NCI-H748 (cell line): ENCODE data around the gene KHK.

Source experiments
- DNase-seq: peaks from one replicate; lab custom pipeline; 2025; ENCODE audit not compliant: unreplicated experiment; lab: John Stamatoyannopoulos, UW

Gene KHK

DNA sequence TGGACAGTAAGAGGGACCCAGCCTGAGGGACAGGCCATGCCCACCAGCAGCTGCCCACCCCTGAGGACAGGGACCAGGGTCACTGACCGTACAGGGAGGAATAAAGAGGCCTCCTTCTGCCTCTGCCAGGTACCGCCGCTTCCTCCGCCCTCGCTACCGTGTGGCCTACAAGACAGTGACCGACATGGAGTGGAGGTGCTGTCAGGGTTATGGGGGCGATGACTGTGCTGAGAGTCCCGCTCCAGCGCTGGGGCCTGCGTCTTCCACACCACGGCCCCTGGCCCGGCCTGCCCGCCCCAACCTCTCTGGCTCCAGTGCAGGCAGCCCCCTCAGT is 6.0 kb upstream of the KHK start:
- DNase-seq, result no peak

DNA sequence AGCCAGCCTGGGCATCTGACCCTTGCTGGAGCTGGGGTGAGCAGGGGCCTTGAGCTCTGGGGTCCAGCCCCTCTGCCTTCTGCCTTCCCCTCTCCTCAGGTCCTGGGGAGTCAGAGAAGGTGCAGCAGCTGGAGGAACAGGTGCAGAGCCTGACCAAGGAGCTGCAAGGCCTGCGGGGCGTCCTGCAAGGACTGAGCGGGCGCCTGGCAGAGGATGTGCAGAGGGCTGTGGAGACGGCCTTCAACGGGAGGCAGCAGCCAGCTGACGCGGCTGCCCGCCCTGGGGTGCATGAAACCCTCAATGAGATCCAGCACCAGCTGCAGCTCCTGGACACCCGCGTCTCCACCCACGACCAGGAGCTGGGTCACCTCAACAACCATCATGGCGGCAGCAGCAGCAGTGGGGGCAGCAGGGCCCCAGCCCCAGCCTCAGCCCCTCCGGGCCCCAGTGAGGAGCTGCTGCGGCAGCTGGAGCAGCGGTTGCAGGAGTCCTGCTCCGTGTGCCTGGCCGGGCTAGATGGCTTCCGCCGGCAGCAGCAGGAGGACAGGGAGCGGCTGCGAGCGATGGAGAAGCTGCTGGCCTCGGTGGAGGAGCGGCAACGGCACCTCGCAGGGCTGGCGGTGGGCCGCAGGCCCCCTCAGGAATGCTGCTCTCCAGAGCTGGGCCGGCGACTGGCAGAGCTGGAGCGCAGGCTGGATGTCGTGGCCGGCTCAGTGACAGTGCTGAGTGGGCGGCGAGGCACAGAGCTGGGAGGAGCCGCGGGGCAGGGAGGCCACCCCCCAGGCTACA is 4.4 kb upstream of the KHK start:
- no peak for DNase-seq

DNA sequence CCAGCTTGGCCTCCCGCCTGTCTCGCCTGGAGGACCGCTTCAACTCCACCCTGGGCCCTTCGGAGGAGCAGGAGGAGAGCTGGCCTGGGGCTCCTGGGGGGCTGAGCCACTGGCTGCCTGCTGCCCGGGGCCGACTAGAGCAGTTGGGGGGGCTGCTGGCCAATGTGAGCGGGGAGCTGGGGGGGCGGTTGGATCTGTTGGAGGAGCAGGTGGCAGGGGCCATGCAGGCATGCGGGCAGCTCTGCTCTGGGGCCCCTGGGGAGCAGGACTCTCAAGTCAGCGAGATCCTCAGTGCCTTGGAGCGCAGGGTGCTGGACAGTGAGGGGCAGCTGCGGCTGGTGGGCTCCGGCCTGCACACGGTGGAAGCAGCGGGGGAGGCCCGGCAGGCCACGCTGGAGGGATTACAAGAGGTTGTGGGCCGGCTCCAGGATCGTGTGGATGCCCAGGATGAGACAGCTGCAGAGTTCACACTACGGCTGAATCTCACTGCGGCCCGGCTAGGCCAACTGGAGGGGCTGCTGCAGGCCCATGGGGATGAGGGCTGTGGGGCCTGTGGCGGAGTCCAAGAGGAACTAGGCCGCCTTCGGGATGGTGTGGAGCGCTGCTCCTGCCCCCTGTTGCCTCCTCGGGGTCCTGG is 3.7 kb upstream of the KHK start:
- DNase-seq, result no peak

- no peak for DNase-seq
These were observed 2.9 kb upstream of the KHK start for GRCh38 chr2:27083410-27084296.

- no peak for DNase-seq
These were observed 2.1 kb upstream of the KHK start for GRCh38 chr2:27084297-27085061.

DNA sequence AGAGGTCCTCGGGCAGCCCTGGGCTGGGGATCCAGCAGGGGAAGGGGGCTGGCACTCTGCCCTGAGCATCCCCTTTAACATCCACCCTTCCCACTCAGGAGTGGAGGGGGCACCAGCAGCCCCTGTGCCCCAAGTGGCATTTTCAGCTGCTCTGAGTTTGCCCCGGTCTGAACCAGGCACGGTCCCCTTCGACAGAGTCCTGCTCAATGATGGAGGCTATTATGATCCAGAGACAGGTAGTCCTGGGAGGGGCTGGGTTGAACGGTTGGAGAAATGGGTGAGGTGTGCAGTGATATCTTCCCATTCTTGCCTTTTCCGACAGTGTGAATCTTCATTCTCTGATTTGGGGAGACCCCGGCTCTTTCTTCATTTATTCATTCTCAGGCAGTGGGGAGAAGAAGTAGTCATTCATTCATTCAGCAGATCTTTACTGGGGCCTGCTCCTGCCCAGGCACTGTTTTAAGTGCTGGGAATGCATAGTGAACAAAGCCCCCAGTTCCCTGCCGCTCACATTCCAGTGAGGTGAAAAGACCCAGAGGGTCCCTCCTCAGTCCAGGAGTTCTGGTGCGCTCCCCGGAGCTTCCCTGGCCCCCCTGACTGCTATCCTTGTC is 1.4 kb upstream of the KHK start:
- no peak for DNase-seq

DNA sequence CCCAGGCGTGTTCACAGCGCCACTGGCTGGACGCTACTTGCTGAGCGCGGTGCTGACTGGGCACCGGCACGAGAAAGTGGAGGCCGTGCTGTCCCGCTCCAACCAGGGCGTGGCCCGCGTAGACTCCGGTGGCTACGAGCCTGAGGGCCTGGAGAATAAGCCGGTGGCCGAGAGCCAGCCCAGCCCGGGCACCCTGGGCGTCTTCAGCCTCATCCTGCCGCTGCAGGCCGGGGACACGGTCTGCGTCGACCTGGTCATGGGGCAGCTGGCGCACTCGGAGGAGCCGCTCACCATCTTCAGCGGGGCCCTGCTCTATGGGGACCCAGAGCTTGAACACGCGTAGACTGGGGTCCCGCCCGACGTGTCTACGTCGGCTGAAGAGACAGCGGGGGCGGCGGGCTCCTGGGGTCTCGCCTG is 891 bp upstream of the KHK start:
- peak; percentile 74 for DNase-seq

DNA sequence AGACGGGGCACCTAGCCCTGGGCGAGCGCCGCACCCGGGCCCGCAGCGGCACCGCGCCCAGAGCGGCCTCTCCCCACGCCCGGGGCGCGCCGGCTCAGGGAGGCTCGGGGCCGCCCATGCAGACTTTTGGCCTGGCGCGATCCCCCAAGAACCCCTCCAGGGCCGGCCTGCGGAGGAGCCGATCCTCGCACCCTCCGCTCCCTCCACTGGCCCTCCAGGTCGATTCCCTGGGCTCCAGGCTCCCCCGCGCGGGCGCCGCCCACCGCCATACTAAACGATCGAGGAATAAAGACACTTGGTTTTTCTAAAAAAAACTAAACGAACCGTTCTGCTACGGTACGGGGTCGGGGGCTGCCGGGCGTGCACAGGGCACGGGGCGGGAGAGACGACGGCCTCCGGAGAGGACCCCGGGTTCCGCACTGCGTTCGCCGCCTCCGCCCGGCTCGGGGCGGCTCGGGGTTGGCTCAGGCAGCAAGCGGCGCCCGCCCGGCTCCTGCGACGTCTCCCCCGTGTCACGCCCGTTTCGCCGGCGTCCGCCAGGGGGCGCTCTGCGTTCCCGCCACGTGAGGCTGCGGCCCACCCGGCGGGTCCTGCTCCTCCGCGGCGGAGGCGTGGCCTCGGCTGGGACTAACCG is 365 bp upstream of the KHK start:
- DNase-seq, result peak; percentile 93

DNA sequence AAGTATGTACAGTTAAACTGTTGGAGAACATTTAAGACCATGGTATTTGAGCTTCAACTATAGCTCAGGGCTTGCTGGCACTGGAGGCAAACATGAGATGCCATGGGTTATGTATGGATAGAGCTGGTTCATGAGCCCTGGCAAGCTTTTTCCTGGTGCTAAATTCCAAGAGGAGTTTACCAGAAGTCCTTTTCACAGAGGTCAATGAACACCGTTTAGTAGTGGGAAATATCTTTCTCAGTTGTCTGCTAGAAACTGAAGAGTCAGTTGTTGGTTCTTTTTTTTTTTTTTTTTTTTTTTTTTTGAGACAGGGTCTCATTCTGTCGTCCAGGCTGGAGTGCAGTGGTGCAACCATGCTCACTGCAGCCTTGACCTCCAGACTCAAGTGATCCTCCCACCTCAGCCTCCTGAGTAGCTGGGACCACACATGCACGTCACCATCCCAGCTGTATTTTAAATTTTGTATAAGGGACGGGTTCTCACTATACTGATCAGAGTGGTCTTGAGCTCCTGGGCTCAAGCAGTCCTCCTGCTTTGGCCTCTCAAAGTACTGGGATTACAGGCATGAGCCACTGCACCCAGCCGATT is 1.3 kb downstream of the KHK start:
- no peak for DNase-seq

GRCh38 chr2:27088634-27089033 is 2.1 kb downstream of the KHK start:
- DNase-seq, result no peak

- no peak for DNase-seq
These were observed 2.8 kb downstream of the KHK start for GRCh38 chr2:27089111-27089954.

- no peak for DNase-seq
These were observed 5.4 kb downstream of the KHK start for GRCh38 chr2:27091746-27092695.

GRCh38 chr2:27092696-27093429 is 6.3 kb downstream of the KHK start:
- no peak for DNase-seq

DNA sequence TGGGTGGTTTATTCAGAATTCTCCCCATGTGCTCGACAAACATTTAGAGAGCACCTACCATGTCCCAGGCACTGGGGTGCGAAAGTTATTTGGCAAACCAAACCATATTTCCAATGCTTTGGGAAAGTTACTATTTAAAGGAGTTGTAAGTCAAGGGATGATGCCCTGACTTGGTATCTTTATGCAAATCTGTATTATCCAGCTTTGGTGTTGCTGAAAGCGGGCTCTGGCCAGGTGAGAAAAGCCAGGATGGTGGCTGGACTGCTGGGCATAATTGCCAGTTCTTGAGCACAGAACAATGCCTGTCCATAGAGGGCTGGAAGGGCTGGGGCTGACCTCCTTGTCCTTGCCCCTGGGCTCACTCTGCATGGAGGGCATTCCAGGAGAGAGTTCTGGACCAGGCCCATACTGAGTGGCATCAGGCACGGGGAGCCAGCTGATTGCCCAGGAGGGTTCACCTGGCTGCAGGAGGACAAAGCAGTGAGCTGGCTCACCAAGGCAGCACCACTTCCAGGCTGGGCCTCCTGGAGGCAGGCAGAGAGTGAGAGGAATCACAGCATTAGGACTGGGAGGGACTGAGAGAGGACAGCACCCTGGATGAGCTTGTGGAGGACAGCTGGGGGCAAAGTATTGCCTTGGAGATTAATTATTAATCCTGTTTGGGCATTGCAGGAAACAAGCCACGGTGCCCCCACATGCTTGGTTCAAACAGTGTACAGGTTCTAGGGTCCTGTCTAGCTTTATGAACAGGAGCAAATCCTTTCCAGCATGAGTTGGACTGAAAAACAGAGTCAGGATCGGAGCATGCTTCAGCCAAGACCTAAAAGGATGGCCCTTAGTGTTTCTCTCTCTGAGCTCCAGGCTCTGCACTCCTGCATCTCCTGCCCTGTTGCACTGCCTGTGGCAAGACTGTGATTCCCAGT is 7.1 kb downstream of the KHK start:
- DNase-seq, result no peak

DNA sequence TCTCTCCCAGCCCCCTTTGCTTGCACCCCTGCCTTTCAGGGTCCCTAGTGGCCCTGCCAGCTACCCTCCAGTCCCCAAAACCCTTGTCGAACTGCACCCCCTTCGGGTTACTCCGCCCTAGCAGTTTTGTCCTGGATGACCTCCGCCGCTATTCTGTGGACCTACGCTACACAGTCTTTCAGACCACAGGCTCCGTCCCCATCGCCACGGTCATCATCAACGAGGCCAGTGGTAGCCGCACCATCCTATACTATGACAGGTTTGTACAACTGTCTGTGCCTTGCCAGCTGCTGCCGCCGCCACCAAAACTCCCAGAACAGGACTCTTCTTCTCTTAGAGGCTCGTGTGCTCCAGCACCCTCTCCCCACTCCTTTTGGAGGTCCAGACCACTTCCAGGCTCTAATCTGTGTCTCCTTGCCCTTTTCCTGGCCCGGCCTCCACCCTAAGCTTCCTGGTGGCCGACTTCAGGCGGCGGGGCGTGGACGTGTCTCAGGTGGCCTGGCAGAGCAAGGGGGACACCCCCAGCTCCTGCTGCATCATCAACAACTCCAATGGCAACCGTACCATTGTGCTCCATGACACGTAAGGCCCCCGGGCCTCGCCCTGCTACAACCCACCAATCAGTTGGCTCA is 7.9 kb downstream of the KHK start:
- DNase-seq, result no peak

DNA sequence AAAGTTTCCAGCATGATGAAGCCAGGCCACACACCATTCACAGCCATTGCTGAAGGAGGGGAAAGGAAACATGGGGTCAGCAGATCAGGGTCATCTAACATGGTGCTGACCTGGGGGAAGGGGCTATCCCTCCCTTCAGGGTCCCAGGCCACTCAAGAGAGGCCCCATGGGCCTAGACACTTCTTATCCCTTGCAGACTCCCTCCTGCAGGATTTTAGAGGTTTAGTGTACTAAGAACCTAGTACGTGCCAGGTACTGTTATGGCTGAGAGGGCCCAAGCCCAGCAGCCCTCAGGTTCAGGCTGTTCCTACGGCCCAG is 8.8 kb downstream of the KHK start:
- DNase-seq, result no peak
